GM13977 (cell line): Measurements from ENCODE around the gene ZBTB48.

ENCODE experiments used
- DNase-seq: peaks from one replicate; pipeline ENCODE4 v3.0.0; 2012; ENCODE audit warnings: low spot score
- CTCF ChIP-seq: IDR thresholded peaks from 2 replicates; pipeline ENCODE4 v1.5.1; 2012; ENCODE audit warnings: mild to moderate bottlenecking, control low read depth; ENCODE audit not compliant: insufficient read depth; ENCODE audit errors: extremely low read depth, missing control alignments
- in situ Hi-C: fragments of 300-500 bp; cut with MboI; formaldehyde crosslinking; loops from one replicate; pipeline ENCODE4 v1.12.0; 2022; ENCODE audit warnings: low sequenced_read_pairs, low pct_unique_long_range_greater_than_20kb, mixed read lengths, inconsistent platforms; ENCODE audit not compliant: unreplicated experiment

ZBTB48 gene

GRCh38 chr1:6586404-6586816 is 6.6 kb downstream of the ZBTB48 start:
- DNase-seq, result no peak
- no peak for TF ChIP-seq CTCF
- in situ Hi-C loops, result no loop called here

- in situ Hi-C loops, result no loop called here
Measured at GRCh38 chr1:6587261-6588005, 7.6 kb downstream of the ZBTB48 start.

GRCh38 chr1:6588128-6588892 is 8.5 kb downstream of the ZBTB48 start:
- DNase-seq, result no peak
- in situ Hi-C loops, result no loop called here
- TF ChIP-seq CTCF, result no peak

More at GRCh38 chr1:6587261-6588005, 7.6 kb downstream of the ZBTB48 start:
- DNase-seq, result no peak
- TF ChIP-seq CTCF, result no peak

DNA sequence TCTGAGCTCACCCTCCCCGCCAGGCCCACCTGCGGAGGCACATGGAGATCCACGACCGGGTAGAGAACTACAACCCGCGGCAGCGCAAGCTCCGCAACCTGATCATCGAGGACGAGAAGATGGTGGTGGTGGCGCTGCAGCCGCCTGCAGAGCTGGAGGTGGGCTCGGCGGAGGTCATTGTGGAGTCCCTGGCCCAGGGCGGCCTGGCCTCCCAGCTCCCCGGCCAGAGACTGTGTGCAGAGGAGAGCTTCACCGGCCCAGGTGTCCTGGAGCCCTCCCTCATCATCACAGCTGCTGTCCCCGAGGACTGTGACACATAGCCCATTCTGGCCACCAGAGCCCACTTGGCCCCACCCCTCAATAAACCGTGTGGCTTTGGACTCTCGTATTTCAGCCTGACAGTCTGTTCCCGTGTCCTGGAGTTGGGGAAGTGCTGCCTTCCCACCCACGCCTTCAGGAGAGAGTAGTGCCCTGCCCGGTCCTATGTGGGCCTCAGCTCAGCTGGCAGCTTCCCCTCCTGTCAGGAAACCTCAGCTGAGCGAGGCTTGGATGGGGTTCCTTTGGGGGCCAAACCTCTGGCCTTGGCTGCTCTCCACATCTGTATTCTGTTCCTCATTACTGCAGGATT is 9.2 kb downstream of the ZBTB48 start:
- TF ChIP-seq CTCF, result no peak
- no peak for DNase-seq
- in situ Hi-C loops, result no loop called here

- in situ Hi-C loops, result no loop called here
- TF ChIP-seq CTCF, result no peak
- DNase-seq, result no peak
Measured at GRCh38 chr1:6590046-6590445, 10.3 kb downstream of the ZBTB48 start.

GRCh38 chr1:6591222-6591621 is 11.4 kb downstream of the ZBTB48 start:
- DNase-seq, result no peak
- no peak for TF ChIP-seq CTCF
- in situ Hi-C loops, result no loop called here
